Pancreas (tissue), 10 donors: ENCODE measurements around the gene CCND2. TPM values are rescaled to one million over a fixed set of nuclear protein-coding genes. Genes with fewer than 3 reads are reported as not detected.

ENCODE experiments used
- ATAC-seq, 4 donors: fragments of 200-7000 bp; cut with Tn5 transposase; one replicate each; pipeline versions ENCODE4 v1.8.0 to v1.9.1; 2020; ENCODE audit warnings: mild to moderate bottlenecking in 4 of 4, moderate library complexity in 4 of 4
- DNase-seq, 6 donors: peaks; one replicate each; pipeline ENCODE4 v3.0.0-alpha.2; 2020
- FAIRE-seq: peaks from 2 replicates; lab custom pipeline; 2012; peaks lifted over from hg19 to GRCh38; lab: Jason Lieb, UNC
- H3K27ac ChIP-seq, 4 donors: fragments of 200-600 bp; sonication (generic); 1 replicate in 3 of 4; 2 replicates in 1 of 4; pipeline versions ENCODE4 v1.5.0 to v1.8.0; 2020
- H3K27me3 ChIP-seq, 4 donors: fragments of 200-600 bp; one replicate each; pipeline ENCODE4 v1.8.0; 2021
- H3K36me3 ChIP-seq, 3 donors: fragments of 200-600 bp; sonication (generic) in 1 of 3; one replicate each; pipeline versions ENCODE4 v1.5.0 to v1.8.0; 2020 to 2021
- H3K4me1 ChIP-seq, 3 donors: fragments of 200-600 bp; one replicate each; pipeline ENCODE4 v1.8.0; 2021
- H3K4me3 ChIP-seq, 4 donors: fragments of 200-600 bp; sonication (generic) in 2 of 4; one replicate each; pipeline versions ENCODE4 v1.5.0 to v1.8.0; 2020 to 2021
- H3K9me3 ChIP-seq, 4 donors: fragments of 200-600 bp; one replicate each; pipeline ENCODE4 v1.8.0; 2021
- WGBS, 2 donors: extraction: QIAGEN DNeasy Blood & Tissue Kit; methylation state at CpG; one replicate each; pipeline ENCODE4 v1.1.7; 2013; 5-methylcytosine and 5-hydroxymethylcytosine counted together
- intact Hi-C, 3 donors: fragments of 100-400 bp; cut with DNase I; formaldehyde crosslinking; loops; one replicate each; pipeline versions ENCODE4 v1.11.1 to v1.14.2; 2022
- polyA plus RNA-seq, 2 donors: library from polyadenylated mRNA; stranded (reverse); fragments of 200-250 nt; gene quantifications; one replicate each; pipeline ENCODE4 v1.2.3, GENCODE V29; 2013
- total RNA-seq, 6 donors: library from RNA; stranded (reverse); fragmentation: NEBNext Ultra II Directional in 4 of 6; extraction: Animal tissue kit (Norgen Biotek cat#: 25700) in 4 of 6; gene quantifications; one replicate each; pipeline versions ENCODE4 v1.2.1 to v1.2.4, GENCODE V29; 2021 to 2023
- TF ChIP-seq, protein P1 (sequence below), 4 donors: fragments of 200-600 bp; sonication (generic) in 3 of 4; IDR thresholded peaks; one replicate each; pipeline versions ENCODE4 v1.5.0 to v1.8.0; 2021; ENCODE audit warnings: antibody characterized with exemption in 4 of 4
- donor health status: healthy with polysubstance abuse.
- donor health status: DM: no; HTN: no; CAD: no; lungs with moderate emphysema.
- donor health status: DM: no; HTN: no; CAD: no.
- donor health status: control.
- donor health status: control.
- donor health status: Bipolar disorder and iron deficiency.
- donor health status: DM: yes; HTN: yes; CAD: no.
- donor health status: DM: no; HTN: no; CAD: no.
- donor health status: DM: no; HTN: no; CAD: no.
- donor health status: DM: yes; HTN: yes; CAD: no.

Gene CCND2
- total and polyA plus RNA-seq, 8 donors = 6.3 to 75.6 (median 59.7) TPM

DNA sequence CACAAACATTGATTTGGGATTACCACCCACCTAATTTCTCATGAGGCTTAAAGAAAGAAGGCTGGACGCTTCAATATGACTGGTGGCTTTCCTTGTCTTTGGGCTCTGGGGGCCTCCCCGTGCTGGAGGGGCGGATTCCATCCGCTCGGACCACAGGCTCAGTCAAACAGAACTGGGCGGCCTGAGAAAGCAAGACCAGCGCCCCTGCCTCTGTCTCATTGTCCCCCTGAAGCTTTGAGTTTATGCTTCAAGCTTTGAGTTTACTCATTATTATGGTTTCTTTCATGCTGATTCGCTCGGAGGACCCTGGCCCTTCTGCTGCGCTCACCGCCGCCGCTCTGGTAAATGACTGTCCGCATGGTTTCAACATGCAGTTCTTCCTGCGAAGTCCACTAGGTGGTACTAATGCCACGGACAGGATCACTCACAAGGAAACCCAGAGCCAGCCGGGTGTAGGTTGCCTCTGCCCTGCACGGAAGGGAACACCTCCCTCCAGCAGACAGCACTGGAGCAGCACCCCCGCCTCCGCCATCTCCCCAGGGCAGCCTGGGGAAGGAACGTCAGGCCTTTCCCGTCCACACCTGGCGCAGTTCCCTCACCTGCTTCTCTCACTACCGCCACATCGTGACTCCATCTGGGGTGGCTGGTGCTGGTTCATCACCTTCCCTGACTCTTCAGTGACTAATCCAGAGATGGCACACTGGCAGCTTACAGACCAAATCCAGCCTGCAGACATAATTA, 34.2 kb downstream of the CCND2 start:
- intact Hi-C loops = no loop called here
- peak; percentile 26 for FAIRE-seq
- Histone ChIP-seq H3K36me3 (no peaks in the 10 kb centered on the region), H3K9me3 (no peaks in the 10 kb centered on the region), H3K27me3 (no peaks in the 10 kb centered on the region), H3K4me1 (no peaks in the 10 kb centered on the region), H3K27ac (no peak overlapping the region), H3K4me3 (no peak overlapping the region)
- TF ChIP-seq, protein P1, sequence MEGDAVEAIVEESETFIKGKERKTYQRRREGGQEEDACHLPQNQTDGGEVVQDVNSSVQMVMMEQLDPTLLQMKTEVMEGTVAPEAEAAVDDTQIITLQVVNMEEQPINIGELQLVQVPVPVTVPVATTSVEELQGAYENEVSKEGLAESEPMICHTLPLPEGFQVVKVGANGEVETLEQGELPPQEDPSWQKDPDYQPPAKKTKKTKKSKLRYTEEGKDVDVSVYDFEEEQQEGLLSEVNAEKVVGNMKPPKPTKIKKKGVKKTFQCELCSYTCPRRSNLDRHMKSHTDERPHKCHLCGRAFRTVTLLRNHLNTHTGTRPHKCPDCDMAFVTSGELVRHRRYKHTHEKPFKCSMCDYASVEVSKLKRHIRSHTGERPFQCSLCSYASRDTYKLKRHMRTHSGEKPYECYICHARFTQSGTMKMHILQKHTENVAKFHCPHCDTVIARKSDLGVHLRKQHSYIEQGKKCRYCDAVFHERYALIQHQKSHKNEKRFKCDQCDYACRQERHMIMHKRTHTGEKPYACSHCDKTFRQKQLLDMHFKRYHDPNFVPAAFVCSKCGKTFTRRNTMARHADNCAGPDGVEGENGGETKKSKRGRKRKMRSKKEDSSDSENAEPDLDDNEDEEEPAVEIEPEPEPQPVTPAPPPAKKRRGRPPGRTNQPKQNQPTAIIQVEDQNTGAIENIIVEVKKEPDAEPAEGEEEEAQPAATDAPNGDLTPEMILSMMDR (IDR thresholded peaks at IDR 0.05) = peak; percentile 10 to 46 (median 30)
- ATAC-seq = peak; percentile 66 to 98 (median 92)
- 27 to 41% methylated on average over 25 of the region's 25 CpGs for WGBS, 2 donors
- DNase-seq = peak; percentile 59 to 81 (median 71)

DNA sequence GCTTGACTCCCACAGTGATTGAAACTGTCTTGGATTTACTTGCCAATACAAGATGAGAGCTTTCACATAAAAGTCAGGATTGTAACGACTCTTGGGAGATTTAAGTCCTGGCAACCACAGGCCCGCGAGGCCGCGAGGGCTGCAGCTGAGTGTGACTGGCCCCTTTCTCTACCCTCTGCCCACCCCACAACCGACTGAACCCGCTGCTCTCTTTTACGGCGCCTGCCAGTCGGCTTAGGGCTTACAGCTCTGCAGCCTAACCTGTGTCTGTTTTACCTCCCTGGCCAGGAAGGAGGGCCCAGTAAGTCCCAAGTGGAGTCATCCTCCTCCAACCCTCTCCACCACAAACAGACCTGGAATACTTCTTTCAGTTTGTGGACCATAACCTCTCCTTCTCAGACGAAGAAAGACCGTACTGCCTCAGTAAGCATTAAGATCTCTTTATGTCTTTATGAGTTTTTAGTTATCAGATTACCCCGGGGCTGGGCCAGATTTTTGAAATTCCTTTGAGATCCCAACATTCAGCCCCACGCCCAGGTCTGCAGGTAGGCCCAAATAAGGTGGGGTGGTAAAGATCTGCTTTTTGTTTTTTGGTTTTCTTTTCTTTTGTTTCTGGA, 34.9 kb downstream of the CCND2 start:
- DNase-seq = no peak
- no peak for ATAC-seq
- Histone ChIP-seq H3K4me1 (no peaks in the 10 kb centered on the region), H3K9me3 (no peaks in the 10 kb centered on the region), H3K4me3 (no peak overlapping the region), H3K27me3 (no peaks in the 10 kb centered on the region), H3K36me3 (no peaks in the 10 kb centered on the region), H3K27ac (no peak overlapping the region)
- FAIRE-seq = no peak
- intact Hi-C loops = no loop called here
- 80 to 87% methylated on average over 14 of the region's 14 CpGs for WGBS, 2 donors
- TF ChIP-seq, protein P1 (IDR thresholded peaks at IDR 0.05) = no peak

DNA sequence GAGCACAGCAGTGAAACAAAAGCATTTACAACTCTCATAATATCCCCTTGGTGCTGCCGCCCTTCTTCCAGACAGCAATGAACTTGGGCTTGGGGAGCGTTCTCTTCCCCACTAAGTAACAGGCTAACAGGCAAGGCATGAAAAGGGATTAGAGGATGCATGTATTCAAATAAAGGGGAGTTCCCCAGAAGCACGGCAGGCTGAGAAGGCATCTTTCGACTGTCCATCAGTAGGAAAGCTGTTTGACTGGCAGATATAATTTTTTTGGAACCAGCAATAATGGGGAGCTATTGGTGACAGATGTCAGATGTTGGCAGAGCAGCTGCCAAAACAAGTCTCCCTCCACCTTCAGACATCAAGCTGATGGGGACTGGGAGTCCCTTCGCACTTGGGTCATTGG, 38.2 kb downstream of the CCND2 start:
- TF ChIP-seq, protein P1 (IDR thresholded peaks at IDR 0.05) = no peak
- DNase-seq (no peak), ATAC-seq (no peak), FAIRE-seq (no peak)
- intact Hi-C loops = no loop called here
- no peaks in the 10 kb centered on the region for H3K36me3 ChIP-seq
- WGBS, 2 donors = 90 to 93% methylated on average over 5 of the region's 5 CpGs
- no peaks in the 10 kb centered on the region for H3K4me1 ChIP-seq
- no peaks in the 10 kb centered on the region for H3K27me3 ChIP-seq
- H3K9me3 ChIP-seq = no peaks in the 10 kb centered on the region
- no peak overlapping the region for H3K27ac ChIP-seq
- H3K4me3 ChIP-seq = no peak overlapping the region

DNA sequence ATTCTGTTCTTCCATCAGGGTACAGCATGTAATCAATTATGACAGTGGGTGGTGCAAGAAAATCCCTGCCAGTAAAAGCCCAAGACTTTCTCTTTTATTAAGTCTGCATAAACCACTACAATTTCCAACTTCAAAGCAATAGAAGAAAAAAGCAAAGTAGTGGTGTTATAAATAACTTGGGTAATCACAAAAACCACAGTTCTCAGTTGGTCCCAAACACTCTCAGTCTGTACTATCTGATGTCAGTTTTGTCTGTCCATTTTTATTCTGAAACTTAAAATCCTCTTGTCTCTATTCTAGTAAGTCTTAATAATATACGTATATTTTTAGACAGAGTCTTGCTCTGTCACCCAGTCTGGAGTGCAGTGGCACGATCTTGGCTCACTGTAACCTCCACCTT, 38.7 kb downstream of the CCND2 start:
- TF ChIP-seq, protein P1 (IDR thresholded peaks at IDR 0.05) = no peak
- DNase-seq = no peak
- no peak for FAIRE-seq
- no peaks in the 10 kb centered on the region for H3K27me3 ChIP-seq
- intact Hi-C loops = no loop called here
- ATAC-seq = no peak
- H3K27ac ChIP-seq = no peak overlapping the region
- H3K4me3 ChIP-seq = no peak overlapping the region
- no peaks in the 10 kb centered on the region for H3K9me3 ChIP-seq
- no peaks in the 10 kb centered on the region for H3K36me3 ChIP-seq
- 92 to 96% methylated on average over 2 of the region's 2 CpGs for WGBS, 2 donors
- no peaks in the 10 kb centered on the region for H3K4me1 ChIP-seq

DNA sequence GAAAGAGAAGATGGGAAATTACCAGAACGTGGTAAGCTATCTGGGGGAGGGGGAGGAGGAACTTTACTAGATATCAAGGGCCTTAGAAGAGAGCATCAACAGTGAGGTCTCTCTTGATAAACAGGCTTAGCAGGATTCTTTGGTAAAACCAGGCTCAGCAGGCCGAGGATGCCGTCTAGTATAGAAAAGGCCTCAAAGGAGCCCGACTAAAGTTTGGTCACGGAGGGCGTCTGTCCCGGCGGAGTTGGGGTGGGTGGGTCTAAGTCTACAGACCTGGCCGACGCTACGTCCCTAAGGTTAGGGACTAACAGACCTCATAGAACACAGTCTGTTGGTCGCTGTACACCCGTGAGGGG, 46.9 kb downstream of the CCND2 start:
- 0% methylated on average over 13 of the region's 13 CpGs for WGBS, 2 donors
- TF ChIP-seq, protein P1 (IDR thresholded peaks at IDR 0.05) = no peak
- H3K27me3 ChIP-seq = no peaks in the 10 kb centered on the region
- no peaks in the 10 kb centered on the region for H3K9me3 ChIP-seq
- peaks cover 0 to 8% (median 0%) of the 10 kb centered on the region in 3 donors for H3K4me1 ChIP-seq
- peak overlapping the region; percentile 48 to 96 (median 82) for H3K4me3 ChIP-seq
- ATAC-seq = peak in 3 of 4 donors; percentile 16 to 40 (median 26)
- DNase-seq = no peak
- no peak for FAIRE-seq
- H3K27ac ChIP-seq = peak overlapping the region in 3 of 4 donors; percentile 55 to 71 (median 59)
- intact Hi-C loops = no loop called here
- H3K36me3 ChIP-seq = no peaks in the 10 kb centered on the region
